GM21360 (cell line): ENCODE data around the gene DNAH8.
"Not testable (repeated sequence)": the region's sequence is repeated elsewhere in the genome, so short reads cannot be mapped to it uniquely, and the experiment has no call there.

Experiments
- ATAC-seq: cut with Tn5 transposase; IDR thresholded peaks from one replicate; pipeline ENCODE4 v1.9.1; 2021; ENCODE audit warnings: mild to moderate bottlenecking, moderate library complexity; ENCODE audit not compliant: unreplicated experiment

DNAH8 gene

GRCh38 chr6:38897507-38897906 is 182.4 kb downstream of the DNAH8 start:
- no peak for ATAC-seq

- no peak for ATAC-seq
These were observed 186.9 kb downstream of the DNAH8 start for GRCh38 chr6:38901802-38902522.

DNA sequence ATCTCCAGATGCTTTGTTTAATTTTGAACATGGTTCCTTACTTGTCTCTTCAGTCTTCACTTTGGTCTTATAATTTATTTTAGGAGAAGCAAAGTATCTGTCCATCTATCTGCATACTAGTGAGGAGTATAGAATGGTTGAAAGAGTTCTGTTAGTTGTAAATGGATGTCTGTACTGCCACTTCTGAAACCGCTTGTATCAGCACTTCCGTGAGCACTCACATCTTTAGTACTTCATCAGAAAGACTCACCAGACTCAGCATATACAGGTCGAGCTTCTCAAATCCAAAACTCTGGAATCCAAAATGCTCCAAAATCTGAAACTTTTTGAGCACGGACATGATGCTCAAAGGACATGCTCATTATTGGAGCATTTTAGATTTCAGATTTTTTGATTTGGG is 191.5 kb downstream of the DNAH8 start:
- no peak for ATAC-seq

- ATAC-seq = no peak
These were observed 192.2 kb downstream of the DNAH8 start for GRCh38 chr6:38907264-38907663.

GRCh38 chr6:38909015-38909730 is 194.1 kb downstream of the DNAH8 start:
- no peak for ATAC-seq

DNA sequence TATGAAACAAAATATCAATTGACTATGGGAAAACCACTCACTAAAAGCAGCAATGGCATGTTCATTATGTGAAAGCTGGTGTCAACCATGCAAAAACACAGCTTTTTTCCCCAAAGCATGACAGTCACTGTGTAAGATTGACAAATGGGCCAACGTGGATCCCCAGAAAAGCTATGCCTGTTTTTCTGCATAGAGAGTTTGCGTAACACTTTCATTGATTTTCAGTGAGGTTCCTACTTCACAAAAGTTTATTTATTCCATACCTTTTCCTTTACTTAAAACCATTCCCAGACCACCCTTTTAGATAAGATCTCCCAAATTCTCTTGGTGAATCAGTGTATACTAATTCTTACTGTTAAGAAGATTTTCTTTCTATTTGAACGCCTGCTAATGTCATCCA is 195.1 kb downstream of the DNAH8 start:
- ATAC-seq = no peak

- ATAC-seq = no peak
These were observed 197.3 kb downstream of the DNAH8 start for GRCh38 chr6:38912378-38912777.

DNA sequence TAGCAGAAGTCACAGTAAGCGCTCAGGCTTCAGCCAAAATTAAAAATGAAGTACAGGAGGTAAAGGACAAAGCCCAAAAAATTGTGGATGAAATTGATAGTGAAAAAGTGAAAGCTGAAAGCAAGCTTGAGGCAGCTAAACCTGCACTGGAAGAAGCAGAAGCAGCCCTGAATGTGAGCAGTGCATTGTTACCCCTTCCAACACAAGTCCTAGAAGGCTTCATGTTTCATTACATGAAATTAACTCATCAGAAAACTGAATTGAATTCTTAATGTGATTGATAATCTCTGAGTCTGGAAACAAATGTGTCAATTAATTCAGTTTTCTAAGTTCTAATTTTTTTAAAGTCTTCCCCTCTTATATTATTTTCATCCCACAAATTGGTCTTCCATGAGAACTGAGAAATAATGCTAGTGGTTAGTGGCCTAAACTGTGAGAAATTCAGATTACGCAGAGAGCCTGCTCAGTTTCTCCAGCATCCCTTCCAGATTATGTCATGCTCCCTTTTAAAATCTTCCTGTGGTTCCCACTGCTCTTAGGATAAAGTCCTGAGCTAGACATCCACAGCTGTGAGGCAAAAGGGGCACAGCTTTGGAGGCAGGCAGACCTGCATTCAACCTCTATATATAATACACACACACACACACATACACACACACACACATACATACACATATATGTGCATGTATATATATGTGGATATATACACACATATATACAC is 200.3 kb downstream of the DNAH8 start:
- no peak for ATAC-seq

GRCh38 chr6:38921540-38921939 is 206.4 kb downstream of the DNAH8 start:
- not testable (repeated sequence) for ATAC-seq

GRCh38 chr6:38924791-38925509 is 209.8 kb downstream of the DNAH8 start:
- ATAC-seq = no peak

- no peak for ATAC-seq
These were observed 214.4 kb downstream of the DNAH8 start for GRCh38 chr6:38929560-38929959.

DNA sequence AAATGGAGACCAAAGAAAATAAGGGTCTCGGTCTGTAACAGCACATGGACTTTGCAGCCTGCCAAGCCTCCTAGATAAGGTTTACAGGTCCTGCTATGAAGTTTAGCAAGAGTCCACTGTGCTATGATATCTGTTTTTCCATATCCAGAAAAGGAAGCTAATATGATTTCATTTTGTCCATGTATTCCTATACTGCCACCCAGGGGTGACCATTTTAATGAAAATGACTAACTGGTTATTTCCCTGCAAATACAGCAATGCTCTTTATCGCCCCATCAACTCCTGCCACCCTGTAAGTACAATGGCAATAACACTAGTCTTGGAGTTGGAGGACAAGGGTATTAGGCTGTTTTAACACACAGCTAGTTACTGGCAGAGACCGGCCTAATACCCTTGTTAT is 218.3 kb downstream of the DNAH8 start:
- ATAC-seq = no peak

DNA sequence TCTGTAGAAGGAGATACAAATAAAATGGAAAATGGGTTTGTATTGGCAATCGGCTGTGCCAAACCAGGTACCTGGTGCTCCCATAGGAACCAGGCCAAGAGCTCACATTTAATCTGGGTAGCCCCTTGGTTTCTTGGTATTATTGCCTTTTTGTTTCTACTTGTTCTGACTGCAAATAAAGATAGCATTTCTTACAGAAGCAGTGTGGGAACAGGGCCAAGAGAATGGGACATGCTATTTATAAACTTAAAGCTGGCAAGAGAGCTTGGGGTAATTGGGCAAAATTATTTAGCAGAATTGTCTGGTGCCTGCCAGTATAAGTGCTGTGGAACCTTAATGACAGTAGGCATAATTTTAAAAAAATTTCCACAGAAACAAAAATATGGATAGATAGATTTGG is 219.9 kb downstream of the DNAH8 start:
- no peak for ATAC-seq

- ATAC-seq = no peak
These were observed 222.9 kb downstream of the DNAH8 start for GRCh38 chr6:38937839-38938613.

- ATAC-seq = no peak
These were observed 223.6 kb downstream of the DNAH8 start for GRCh38 chr6:38938741-38939140.

DNA sequence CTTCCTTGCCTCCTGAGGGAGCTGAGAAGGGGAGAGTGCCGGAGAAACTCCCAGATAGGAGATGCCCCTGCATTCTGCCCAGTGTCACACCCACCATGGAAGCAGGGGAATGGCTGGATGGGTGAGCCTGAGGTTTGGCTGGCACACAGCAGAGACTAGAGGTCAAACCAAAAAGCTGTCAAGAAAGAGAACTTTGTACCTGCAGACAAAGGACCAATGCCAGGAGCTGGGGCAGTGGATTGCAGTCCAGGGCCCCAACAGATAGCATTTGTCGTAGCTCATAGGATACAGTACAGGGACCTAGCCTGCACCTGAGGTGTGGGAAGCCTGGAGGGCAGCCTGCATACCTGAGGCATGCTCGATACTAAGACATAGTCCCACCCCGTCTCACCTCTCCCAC is 227.3 kb downstream of the DNAH8 start:
- no peak for ATAC-seq

DNA sequence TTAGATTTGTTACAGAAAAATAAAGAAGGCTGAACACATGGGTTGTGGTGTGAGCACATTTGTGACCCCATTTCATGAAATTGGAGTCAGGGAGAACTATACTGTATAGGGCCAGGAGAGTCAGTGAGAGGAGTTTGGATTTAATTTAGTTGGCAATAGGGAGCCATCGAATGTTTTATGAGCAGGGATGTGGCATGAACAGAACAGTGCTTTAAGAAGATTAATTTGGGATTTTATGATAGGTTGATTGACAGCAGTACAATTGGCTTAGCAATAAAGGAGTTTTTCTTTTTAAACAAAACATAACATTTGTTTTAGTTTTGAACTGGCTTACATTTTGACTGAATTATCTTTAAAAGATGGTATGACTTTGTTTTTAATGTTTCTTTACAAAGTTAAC is 227.9 kb downstream of the DNAH8 start:
- ATAC-seq = no peak

GRCh38 chr6:38943964-38944363 is 228.9 kb downstream of the DNAH8 start:
- no peak for ATAC-seq

GRCh38 chr6:38944655-38945279 is 229.7 kb downstream of the DNAH8 start:
- ATAC-seq = no peak

GRCh38 chr6:38955861-38956260 is 240.8 kb downstream of the DNAH8 start:
- ATAC-seq = no peak
